ENCODE data around the gene SIX3.

SIX3 gene

GRCh38 chr2:44941551-44942234, at the start of gene SIX3:
TSS of gene SIX3 (plus strand) at chr2:44941702. CDS start at chr2:44942105, 403 bp downstream.
- no peak for DNase-seq

GRCh38 chr2:44894058-44894457, 47.4 kb upstream of the SIX3 start:
- no peak for DNase-seq

- DNase-seq: no peak
These were observed 46.4 kb upstream of the SIX3 start for GRCh38 chr2:44895061-44895460.

- DNase-seq: no peak
These were observed 44.1 kb upstream of the SIX3 start for GRCh38 chr2:44897406-44897805.

GRCh38 chr2:44902217-44903137, 39.0 kb upstream of the SIX3 start:
- DNase-seq: no peak

GRCh38 chr2:44904578-44904977, 36.9 kb upstream of the SIX3 start:
- DNase-seq: no peak

GRCh38 chr2:44906972-44907371, 34.5 kb upstream of the SIX3 start:
- no peak for DNase-seq

GRCh38 chr2:44909831-44910230, 31.7 kb upstream of the SIX3 start:
- no peak for DNase-seq

GRCh38 chr2:44912660-44913059, 28.8 kb upstream of the SIX3 start:
- DNase-seq: no peak

- no peak for DNase-seq
These were observed 25.2 kb upstream of the SIX3 start for GRCh38 chr2:44916291-44916690.

- DNase-seq: no peak
These were observed 23.3 kb upstream of the SIX3 start for GRCh38 chr2:44918095-44918775.

- DNase-seq: no peak
These were observed 20.8 kb upstream of the SIX3 start for GRCh38 chr2:44920751-44921150.

GRCh38 chr2:44922776-44923175, 18.7 kb upstream of the SIX3 start:
- DNase-seq: no peak

GRCh38 chr2:44925561-44926136, 15.9 kb upstream of the SIX3 start:
- no peak for DNase-seq

- no peak for DNase-seq
These were observed 14.5 kb upstream of the SIX3 start for GRCh38 chr2:44926957-44927356.

- DNase-seq: no peak
These were observed 13.5 kb upstream of the SIX3 start for GRCh38 chr2:44927985-44928482.

GRCh38 chr2:44928483-44929158, 12.9 kb upstream of the SIX3 start:
- no peak for DNase-seq

GRCh38 chr2:44929159-44929734, 12.3 kb upstream of the SIX3 start:
- DNase-seq: no peak

GRCh38 chr2:44929735-44930273, 11.7 kb upstream of the SIX3 start:
- no peak for DNase-seq

GRCh38 chr2:44930274-44931197, 11.0 kb upstream of the SIX3 start:
- no peak for DNase-seq
